D721Med (cell line): Measurements from ENCODE around the gene SRBD1.

Source experiments
- DNase-seq: peaks from one replicate; pipeline ENCODE4 v3.0.0; 2011; ENCODE audit warnings: low spot score; ENCODE audit not compliant: insufficient read length
- FAIRE-seq: peaks from 2 replicates; lab custom pipeline; 2011; peaks lifted over from hg19 to GRCh38; lab: Jason Lieb, UNC
- CTCF ChIP-seq: IDR thresholded peaks from 2 replicates; pipeline ENCODE4 v1.5.1; 2012; ENCODE audit warnings: mild to moderate bottlenecking, control low read depth; ENCODE audit not compliant: insufficient read depth; ENCODE audit errors: missing control alignments

SRBD1 gene

GRCh38 chr2:45533771-45534170 is 77.3 kb downstream of the SRBD1 start:
- FAIRE-seq (no peak), DNase-seq (no peak)
- TF ChIP-seq CTCF: no peak

- DNase-seq (no peak), FAIRE-seq (no peak)
- TF ChIP-seq CTCF: no peak
These were observed 78.9 kb downstream of the SRBD1 start for GRCh38 chr2:45532181-45532580.

- no peak for DNase-seq
- TF ChIP-seq CTCF: no peak
- FAIRE-seq: no peak
These were observed 87.1 kb downstream of the SRBD1 start for GRCh38 chr2:45524016-45524415.

GRCh38 chr2:45518546-45518945 is 92.5 kb downstream of the SRBD1 start:
- no peak for DNase-seq
- TF ChIP-seq CTCF: no peak
- no peak for FAIRE-seq

- DNase-seq (no peak), FAIRE-seq (no peak)
- TF ChIP-seq CTCF: no peak
These were observed 100.2 kb downstream of the SRBD1 start for GRCh38 chr2:45510701-45511420.

- DNase-seq: no peak
These were observed 104.3 kb downstream of the SRBD1 start for GRCh38 chr2:45506756-45507155.

More at GRCh38 chr2:45506756-45507155, 104.3 kb downstream of the SRBD1 start:
- TF ChIP-seq CTCF: no peak
- no peak for FAIRE-seq
